SK-N-SH treated with all-trans-retinoic acid at 6 μM for 48 hours (cell line): ENCODE results near the gene OBSCN.

Source experiments
- TOX ChIP-seq: fragments of 250-450 bp; sonication (Bioruptor Pico); IDR thresholded peaks from 2 replicates; pipeline ENCODE4 v1.8.0; 2021; ENCODE audit warnings: mild to moderate bottlenecking, moderate library complexity, borderline replicate concordance
- ZFP3 ChIP-seq: fragments of 250-450 bp; sonication (Bioruptor Pico); IDR thresholded peaks from 2 replicates; pipeline ENCODE4 v1.5.0; 2020; ENCODE audit warnings: mild to moderate bottlenecking, moderate library complexity
- ZNF8 ChIP-seq: fragments of 450-650 bp; formaldehyde crosslinking; IDR thresholded peaks from 2 replicates; pipeline ENCODE4 v1.5.0; 2020; ENCODE audit warnings: mild to moderate bottlenecking, moderate library complexity
- TF ChIP-seq, protein P1 (sequence below): fragments of 250-450 bp; sonication (Bioruptor Pico); IDR thresholded peaks from 2 replicates; pipeline ENCODE4 v1.8.0; 2021; ENCODE audit warnings: low read depth, mild to moderate bottlenecking, moderate library complexity, borderline replicate concordance
- TF ChIP-seq, protein P2 (sequence below): fragments of 250-450 bp; sonication (Bioruptor Pico); IDR thresholded peaks from 2 replicates; pipeline ENCODE4 v1.8.0; 2020; ENCODE audit warnings: mild to moderate bottlenecking, moderate library complexity, borderline replicate concordance

DNA sequence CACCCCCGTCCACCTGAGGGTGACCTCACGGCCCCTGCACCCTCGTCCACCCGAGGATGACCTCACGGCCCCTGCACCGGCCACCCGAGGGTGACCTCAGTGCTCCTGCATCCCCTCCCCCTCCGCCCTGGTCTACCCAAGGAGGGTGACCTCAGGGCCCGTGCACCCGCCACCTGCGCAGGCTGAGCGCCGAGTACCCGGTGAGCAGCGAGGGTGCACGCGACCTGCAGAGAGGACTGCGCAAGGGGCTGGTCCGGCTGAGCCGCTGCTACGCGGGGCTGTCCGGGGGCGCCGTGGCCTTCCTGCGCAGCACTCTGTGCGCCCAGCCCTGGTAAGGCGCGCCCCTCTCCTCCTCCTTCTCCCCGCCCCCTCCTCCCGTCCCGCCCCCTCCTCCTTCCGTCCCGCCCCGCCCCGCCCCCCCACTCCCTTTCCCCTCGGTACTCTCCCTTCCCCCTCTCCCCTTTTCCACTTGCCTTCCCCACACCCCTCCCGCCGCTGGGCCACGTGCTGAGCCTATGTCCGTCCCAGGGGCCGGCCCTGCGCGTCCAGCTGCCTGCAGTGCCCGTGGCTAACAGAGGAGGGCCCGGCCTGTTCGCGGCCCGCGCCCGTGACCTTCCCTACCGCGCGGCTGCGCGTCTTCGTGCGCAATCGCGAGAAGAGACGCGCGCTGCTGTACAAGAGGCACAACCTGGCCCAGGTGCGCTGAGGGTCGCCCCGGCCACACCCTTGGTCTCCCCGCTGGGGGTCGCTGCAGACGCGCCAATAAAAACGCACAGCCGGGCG is 170.4 kb downstream of the OBSCN start:
- TF ChIP-seq ZFP3 (CRISPR knock-in tag) = no peak
- TF ChIP-seq ZNF8 = no peak
- TF ChIP-seq, protein P1, sequence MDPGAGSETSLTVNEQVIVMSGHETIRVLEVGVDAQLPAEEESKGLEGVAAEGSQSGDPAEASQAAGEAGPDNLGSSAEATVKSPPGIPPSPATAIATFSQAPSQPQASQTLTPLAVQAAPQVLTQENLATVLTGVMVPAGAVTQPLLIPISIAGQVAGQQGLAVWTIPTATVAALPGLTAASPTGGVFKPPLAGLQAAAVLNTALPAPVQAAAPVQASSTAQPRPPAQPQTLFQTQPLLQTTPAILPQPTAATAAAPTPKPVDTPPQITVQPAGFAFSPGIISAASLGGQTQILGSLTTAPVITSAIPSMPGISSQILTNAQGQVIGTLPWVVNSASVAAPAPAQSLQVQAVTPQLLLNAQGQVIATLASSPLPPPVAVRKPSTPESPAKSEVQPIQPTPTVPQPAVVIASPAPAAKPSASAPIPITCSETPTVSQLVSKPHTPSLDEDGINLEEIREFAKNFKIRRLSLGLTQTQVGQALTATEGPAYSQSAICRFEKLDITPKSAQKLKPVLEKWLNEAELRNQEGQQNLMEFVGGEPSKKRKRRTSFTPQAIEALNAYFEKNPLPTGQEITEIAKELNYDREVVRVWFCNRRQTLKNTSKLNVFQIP (CRISPR knock-in tag) = no peak
- TF ChIP-seq TOX (CRISPR knock-in tag) = no peak
- TF ChIP-seq, protein P2, sequence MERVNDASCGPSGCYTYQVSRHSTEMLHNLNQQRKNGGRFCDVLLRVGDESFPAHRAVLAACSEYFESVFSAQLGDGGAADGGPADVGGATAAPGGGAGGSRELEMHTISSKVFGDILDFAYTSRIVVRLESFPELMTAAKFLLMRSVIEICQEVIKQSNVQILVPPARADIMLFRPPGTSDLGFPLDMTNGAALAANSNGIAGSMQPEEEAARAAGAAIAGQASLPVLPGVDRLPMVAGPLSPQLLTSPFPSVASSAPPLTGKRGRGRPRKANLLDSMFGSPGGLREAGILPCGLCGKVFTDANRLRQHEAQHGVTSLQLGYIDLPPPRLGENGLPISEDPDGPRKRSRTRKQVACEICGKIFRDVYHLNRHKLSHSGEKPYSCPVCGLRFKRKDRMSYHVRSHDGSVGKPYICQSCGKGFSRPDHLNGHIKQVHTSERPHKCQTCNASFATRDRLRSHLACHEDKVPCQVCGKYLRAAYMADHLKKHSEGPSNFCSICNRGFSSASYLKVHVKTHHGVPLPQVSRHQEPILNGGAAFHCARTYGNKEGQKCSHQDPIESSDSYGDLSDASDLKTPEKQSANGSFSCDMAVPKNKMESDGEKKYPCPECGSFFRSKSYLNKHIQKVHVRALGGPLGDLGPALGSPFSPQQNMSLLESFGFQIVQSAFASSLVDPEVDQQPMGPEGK = no peak
